ENCODE data around the gene FGB.

GRCh38 chr4:154526151-154526550 is 36.7 kb upstream of the FGB start:
- TF ChIP-seq, protein P1, sequence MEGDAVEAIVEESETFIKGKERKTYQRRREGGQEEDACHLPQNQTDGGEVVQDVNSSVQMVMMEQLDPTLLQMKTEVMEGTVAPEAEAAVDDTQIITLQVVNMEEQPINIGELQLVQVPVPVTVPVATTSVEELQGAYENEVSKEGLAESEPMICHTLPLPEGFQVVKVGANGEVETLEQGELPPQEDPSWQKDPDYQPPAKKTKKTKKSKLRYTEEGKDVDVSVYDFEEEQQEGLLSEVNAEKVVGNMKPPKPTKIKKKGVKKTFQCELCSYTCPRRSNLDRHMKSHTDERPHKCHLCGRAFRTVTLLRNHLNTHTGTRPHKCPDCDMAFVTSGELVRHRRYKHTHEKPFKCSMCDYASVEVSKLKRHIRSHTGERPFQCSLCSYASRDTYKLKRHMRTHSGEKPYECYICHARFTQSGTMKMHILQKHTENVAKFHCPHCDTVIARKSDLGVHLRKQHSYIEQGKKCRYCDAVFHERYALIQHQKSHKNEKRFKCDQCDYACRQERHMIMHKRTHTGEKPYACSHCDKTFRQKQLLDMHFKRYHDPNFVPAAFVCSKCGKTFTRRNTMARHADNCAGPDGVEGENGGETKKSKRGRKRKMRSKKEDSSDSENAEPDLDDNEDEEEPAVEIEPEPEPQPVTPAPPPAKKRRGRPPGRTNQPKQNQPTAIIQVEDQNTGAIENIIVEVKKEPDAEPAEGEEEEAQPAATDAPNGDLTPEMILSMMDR (IDR thresholded peaks at IDR 0.05; ENCODE audit: low read length), result no peak
- no peak for TF ChIP-seq EZH2 (IDR thresholded peaks at IDR 0.05; ENCODE audit: borderline replicate concordance, low read length)

Data from OCI-LY1 (cell line).